ENCODE measurements around the gene PGRMC2.
"Not testable (repeated sequence)": the region's sequence is repeated elsewhere in the genome, so short reads cannot be mapped to it uniquely, and the experiment has no call there.

DNA sequence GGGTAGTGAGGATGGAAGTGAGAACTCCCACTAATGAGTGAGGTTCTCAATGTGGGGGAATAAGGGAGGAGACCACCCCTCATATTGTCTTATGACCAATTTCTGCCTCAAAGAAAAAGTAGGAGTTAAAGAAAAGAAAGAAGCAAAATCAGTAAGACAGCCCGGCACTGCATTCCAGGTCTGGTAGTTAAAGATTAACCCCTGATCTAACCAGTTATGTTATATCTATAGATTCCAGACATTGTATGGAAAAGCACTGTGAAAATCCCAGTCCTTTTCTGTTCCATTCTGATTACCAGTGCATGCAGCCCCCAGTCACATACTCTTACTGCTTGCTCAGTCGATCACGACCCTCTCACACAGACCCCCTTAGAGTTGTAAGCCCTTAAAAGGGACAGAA, 20.4 kb downstream of the PGRMC2 start:
- TF ChIP-seq, protein P1, sequence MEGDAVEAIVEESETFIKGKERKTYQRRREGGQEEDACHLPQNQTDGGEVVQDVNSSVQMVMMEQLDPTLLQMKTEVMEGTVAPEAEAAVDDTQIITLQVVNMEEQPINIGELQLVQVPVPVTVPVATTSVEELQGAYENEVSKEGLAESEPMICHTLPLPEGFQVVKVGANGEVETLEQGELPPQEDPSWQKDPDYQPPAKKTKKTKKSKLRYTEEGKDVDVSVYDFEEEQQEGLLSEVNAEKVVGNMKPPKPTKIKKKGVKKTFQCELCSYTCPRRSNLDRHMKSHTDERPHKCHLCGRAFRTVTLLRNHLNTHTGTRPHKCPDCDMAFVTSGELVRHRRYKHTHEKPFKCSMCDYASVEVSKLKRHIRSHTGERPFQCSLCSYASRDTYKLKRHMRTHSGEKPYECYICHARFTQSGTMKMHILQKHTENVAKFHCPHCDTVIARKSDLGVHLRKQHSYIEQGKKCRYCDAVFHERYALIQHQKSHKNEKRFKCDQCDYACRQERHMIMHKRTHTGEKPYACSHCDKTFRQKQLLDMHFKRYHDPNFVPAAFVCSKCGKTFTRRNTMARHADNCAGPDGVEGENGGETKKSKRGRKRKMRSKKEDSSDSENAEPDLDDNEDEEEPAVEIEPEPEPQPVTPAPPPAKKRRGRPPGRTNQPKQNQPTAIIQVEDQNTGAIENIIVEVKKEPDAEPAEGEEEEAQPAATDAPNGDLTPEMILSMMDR (IDR thresholded peaks at IDR 0.05): not testable (repeated sequence)
- not testable (repeated sequence) for TF ChIP-seq EZH2 (IDR thresholded peaks at IDR 0.05; ENCODE audit: borderline replicate concordance, insufficient read depth, low read depth, low read length, poor library complexity, severe bottlenecking)

Measured in B cell (primary cell).